H1 (cell line): ENCODE results near the gene LIPC.

Experiments
- CREB1 ChIP-seq: IDR thresholded peaks from 2 replicates; pipeline ENCODE4 v1.6.1; 2012; ENCODE audit warnings: inconsistent platforms
- CTCF ChIP-seq, 3 experiments: IDR thresholded peaks; 1 replicate in 2 of 3; 2 replicates in 1 of 3; pipeline versions ENCODE4 v1.5.1 to v1.6.1; 2011; ENCODE audit warnings: low read length in 3 of 3, mild to moderate bottlenecking in 3 of 3, inconsistent platforms in 2 of 3, low read depth in 1 of 3, moderate library complexity in 1 of 3; ENCODE audit not compliant: insufficient read depth in 1 of 3; ENCODE audit errors: control extremely low read depth in 1 of 3
- EP300 ChIP-seq, 2 experiments: IDR thresholded peaks; 1 replicate in 1 of 2; 2 replicates in 1 of 2; pipeline ENCODE4 v1.6.1; 2011 to 2012; ENCODE audit warnings: low read depth in 2 of 2, low read length in 2 of 2, mild to moderate bottlenecking in 2 of 2, borderline replicate concordance in 1 of 2, inconsistent platforms in 1 of 2, moderate library complexity in 1 of 2
- FOSL1 ChIP-seq: IDR thresholded peaks from 2 replicates; pipeline ENCODE4 v1.6.1; 2011; ENCODE audit warnings: mild to moderate bottlenecking, low read depth, low read length, moderate library complexity; ENCODE audit not compliant: insufficient read depth
- MAFK ChIP-seq: IDR thresholded peaks from 2 replicates; pipeline ENCODE4 v1.6.1; 2012; ENCODE audit warnings: low read depth, mild to moderate bottlenecking, improper control_type of control experiment, low read length
- MAX ChIP-seq: IDR thresholded peaks from 2 replicates; pipeline ENCODE4 v1.6.1; 2012; ENCODE audit warnings: inconsistent platforms
- POLR2A ChIP-seq, 2 experiments: IDR thresholded peaks; 1 replicate in 1 of 2; 2 replicates in 1 of 2; pipeline ENCODE4 v1.6.1; 2011; ENCODE audit warnings: low read depth in 2 of 2, low read length in 2 of 2, mild to moderate bottlenecking in 2 of 2; ENCODE audit errors: control extremely low read depth in 1 of 2
- SIN3A ChIP-seq, 2 experiments: IDR thresholded peaks in 1 of 2; conservative IDR thresholded peaks in 1 of 2; 2 replicates each; pipeline ENCODE4 v1.6.1; 2011 to 2012; ENCODE audit warnings: low read length in 2 of 2, improper control_type of control experiment in 1 of 2, low read depth in 1 of 2, mild to moderate bottlenecking in 1 of 2
- YY1 ChIP-seq: IDR thresholded peaks from 2 replicates; pipeline ENCODE4 v1.6.1; 2011; ENCODE audit warnings: low read depth, mild to moderate bottlenecking, low read length
- ZNF274 ChIP-seq: IDR thresholded peaks from 2 replicates; pipeline ENCODE4 v1.7.0; 2012; ENCODE audit warnings: low read length, borderline replicate concordance; ENCODE audit errors: extremely low read depth

- TF ChIP-seq CREB1 (no peak), ZNF274 (no peak), POLR2A (IDR thresholded peaks at IDR 0.05; ENCODE audit: control extremely low read depth in 1 of 2, low read depth in 2 of 2, low read length in 2 of 2) (no peak), FOSL1 (no peak), SIN3A (conservative IDR thresholded peaks at IDR 0.05 in 1 of 2, IDR thresholded peaks at IDR 0.05 in 1 of 2; ENCODE audit: low read depth in 1 of 2, low read length in 2 of 2) (no peak; a peak in 1 of 4 replicates), CTCF (IDR thresholded peaks at IDR 0.05; ENCODE audit: control extremely low read depth in 1 of 3, insufficient read depth in 1 of 3, low read depth in 1 of 3, low read length in 3 of 3) (no peak), EP300 (IDR thresholded peaks at IDR 0.05; ENCODE audit: borderline replicate concordance in 1 of 2, low read depth in 2 of 2, low read length in 2 of 2) (no peak), MAX (peak; percentile 48), MAFK (no peak), YY1 (no peak)
Measured at GRCh38 chr15:58434334-58434875, 2.6 kb downstream of the LIPC start.
